Spinal cord (tissue), 10 donors: Measurements from ENCODE around the gene KLHL18. TPM values are rescaled to one million over a fixed set of nuclear protein-coding genes. Genes with fewer than 3 reads are reported as not detected.
"Not testable (repeated sequence)": the region's sequence is repeated elsewhere in the genome, so short reads cannot be mapped to it uniquely, and the experiment has no call there.

Experiments used
- DNase-seq, 6 donors: peaks; one replicate each; pipeline versions ENCODE4 v3.0.0 to v3.0.0-alpha.2; 2013 to 2015; ENCODE audit warnings: low spot score in 6 of 6, low read depth in 4 of 6
- H3K27ac ChIP-seq: one replicate; pipeline ENCODE4 v1.5.1; 2013; ENCODE audit warnings: low read depth, low read length, control low read depth
- H3K27me3 ChIP-seq: one replicate; pipeline ENCODE4 v1.6.1; 2013; ENCODE audit warnings: low read length; ENCODE audit not compliant: control insufficient read depth, insufficient read depth
- H3K36me3 ChIP-seq: one replicate; pipeline ENCODE4 v1.6.1; 2013; ENCODE audit warnings: low read length; ENCODE audit not compliant: control insufficient read depth, insufficient read depth
- H3K4me1 ChIP-seq: one replicate; pipeline ENCODE4 v1.6.1; 2013; ENCODE audit warnings: low read length; ENCODE audit not compliant: control insufficient read depth, insufficient read depth
- H3K4me3 ChIP-seq: one replicate; pipeline ENCODE4 v1.5.1; 2013; ENCODE audit warnings: low read depth, low read length, control low read depth
- H3K9me3 ChIP-seq: one replicate; pipeline ENCODE4 v1.6.1; 2013; ENCODE audit warnings: low read length; ENCODE audit not compliant: control insufficient read depth, insufficient read depth
- WGBS: methylation state at CpG from one replicate; pipeline ENCODE4 v1.1.5; 2013; ENCODE audit warnings: missing lambda C conversion rate; ENCODE audit not compliant: insufficient coverage; 5-methylcytosine and 5-hydroxymethylcytosine counted together
- polyA plus RNA-seq, 2 donors: library from polyadenylated mRNA; unstranded; fragments of 120-200 nt; gene quantifications; one replicate each; pipeline ENCODE4 v1.2.1, GENCODE V29; 2013; ENCODE audit not compliant: insufficient read length in 2 of 2
- total RNA-seq, 2 donors: library from RNA; depleted of rRNA in 1 of 2; stranded (reverse); fragments of 120-200 nt in 1 of 2; fragments of >200 nt in 1 of 2; gene quantifications; one replicate each; pipeline versions ENCODE4 v1.2.3 to v1.2.4, GENCODE V29; 2013 to 2014
- donor health status: healthy.

Gene KLHL18
- total and polyA plus RNA-seq, 4 donors, result 17.5 to 29.0 (median 24.9) TPM

GRCh38 chr3:47291754-47292420, 9.1 kb downstream of the KLHL18 start:
- not testable (repeated sequence) for H3K4me3 ChIP-seq, H3K27me3 ChIP-seq, H3K27ac ChIP-seq, DNase-seq, H3K9me3 ChIP-seq, H3K4me1 ChIP-seq
- 94% methylated on average over 3 of the region's 9 CpGs for WGBS
- H3K36me3 ChIP-seq, result peaks cover 15% of the 10 kb centered on the region

GRCh38 chr3:47293822-47294221, 11.1 kb downstream of the KLHL18 start:
- no peak for DNase-seq
- WGBS, result no CpG with 5 or more reads among the region's 2 CpGs
- H3K9me3 ChIP-seq, result no peaks in the 10 kb centered on the region
- peaks cover 7% of the 10 kb centered on the region for H3K36me3 ChIP-seq
- H3K4me3 ChIP-seq, result no peak overlapping the region
- no peaks in the 10 kb centered on the region for H3K27me3 ChIP-seq
- no peaks in the 10 kb centered on the region for H3K4me1 ChIP-seq
- no peak overlapping the region for H3K27ac ChIP-seq

GRCh38 chr3:47294392-47294791, 11.6 kb downstream of the KLHL18 start:
- 97% methylated on average over 2 of the region's 3 CpGs for WGBS
- no peak overlapping the region for H3K4me3 ChIP-seq

GRCh38 chr3:47295322-47295721, 12.6 kb downstream of the KLHL18 start:
- peaks cover 3% of the 10 kb centered on the region for H3K36me3 ChIP-seq
- H3K4me3 ChIP-seq, result no peak overlapping the region
- H3K27me3 ChIP-seq, result no peaks in the 10 kb centered on the region
- WGBS, result 92% methylated on average over 2 of the region's 2 CpGs
- DNase-seq, result peak in 1 of 6 donors; percentile 4
- no peaks in the 10 kb centered on the region for H3K4me1 ChIP-seq
- H3K27ac ChIP-seq, result no peak overlapping the region
- H3K9me3 ChIP-seq, result no peaks in the 10 kb centered on the region

More at GRCh38 chr3:47294392-47294791, 11.6 kb downstream of the KLHL18 start:
- Histone ChIP-seq H3K9me3 (no peaks in the 10 kb centered on the region), H3K4me1 (no peaks in the 10 kb centered on the region), H3K27ac (no peak overlapping the region), H3K27me3 (no peaks in the 10 kb centered on the region), H3K36me3 (peaks cover 5% of the 10 kb centered on the region)
- DNase-seq, result no peak

- H3K9me3 ChIP-seq, result no peaks in the 10 kb centered on the region
- no peaks in the 10 kb centered on the region for H3K27me3 ChIP-seq
- H3K4me1 ChIP-seq, result no peaks in the 10 kb centered on the region
- H3K4me3 ChIP-seq, result no peak overlapping the region
- WGBS, result 97% methylated on average over 5 of the region's 6 CpGs
- no peak for DNase-seq
- no peak overlapping the region for H3K27ac ChIP-seq
- no peaks in the 10 kb centered on the region for H3K36me3 ChIP-seq
Measured at GRCh38 chr3:47295976-47296375, 13.2 kb downstream of the KLHL18 start.

GRCh38 chr3:47296562-47297302, 14.0 kb downstream of the KLHL18 start:
- H3K27me3 ChIP-seq, result no peaks in the 10 kb centered on the region
- H3K4me1 ChIP-seq, result no peaks in the 10 kb centered on the region
- no peak overlapping the region for H3K27ac ChIP-seq
- H3K36me3 ChIP-seq, result peaks cover 1% of the 10 kb centered on the region
- DNase-seq, result no peak
- no peaks in the 10 kb centered on the region for H3K9me3 ChIP-seq
- 100% methylated on average over 1 of the region's 2 CpGs for WGBS
- H3K4me3 ChIP-seq, result no peak overlapping the region

- Histone ChIP-seq H3K4me1 (no peaks in the 10 kb centered on the region), H3K9me3 (no peaks in the 10 kb centered on the region), H3K36me3 (peaks cover 6% of the 10 kb centered on the region), H3K27ac (no peak overlapping the region), H3K27me3 (no peaks in the 10 kb centered on the region), H3K4me3 (no peak overlapping the region)
- DNase-seq, result no peak
- WGBS, result no CpG with 5 or more reads among the region's 3 CpGs
Measured at GRCh38 chr3:47298439-47298838, 15.7 kb downstream of the KLHL18 start.

- H3K36me3 ChIP-seq, result peaks cover 6% of the 10 kb centered on the region
- DNase-seq, result no peak
- no peaks in the 10 kb centered on the region for H3K9me3 ChIP-seq
- no peak overlapping the region for H3K4me3 ChIP-seq
- H3K4me1 ChIP-seq, result no peaks in the 10 kb centered on the region
- H3K27me3 ChIP-seq, result no peaks in the 10 kb centered on the region
- WGBS, result 85% methylated on average over 4 of the region's 9 CpGs
- no peak overlapping the region for H3K27ac ChIP-seq
Measured at GRCh38 chr3:47299381-47300318, 16.9 kb downstream of the KLHL18 start.

GRCh38 chr3:47301456-47301855, 18.7 kb downstream of the KLHL18 start:
- H3K4me3 ChIP-seq, result no peak overlapping the region

More at GRCh38 chr3:47301456-47301855, 18.7 kb downstream of the KLHL18 start:
- DNase-seq, result no peak
- Histone ChIP-seq H3K4me1 (no peaks in the 10 kb centered on the region), H3K27ac (no peak overlapping the region), H3K36me3 (peaks cover 6% of the 10 kb centered on the region), H3K27me3 (no peaks in the 10 kb centered on the region), H3K9me3 (no peaks in the 10 kb centered on the region)
